GM13976 (cell line): ENCODE results near the gene TTC1.

Source experiments
- DNase-seq: peaks from one replicate; pipeline ENCODE4 v3.0.0; 2012; ENCODE audit warnings: low spot score
- in situ Hi-C: fragments of 300-500 bp; cut with MboI; formaldehyde crosslinking; loops from one replicate; pipeline ENCODE4 v1.12.0; 2022; ENCODE audit warnings: low sequenced_read_pairs, mixed read lengths, inconsistent platforms; ENCODE audit not compliant: unreplicated experiment
- TF ChIP-seq, protein P1 (sequence below): IDR thresholded peaks from 2 replicates; pipeline ENCODE4 v1.5.1; 2012; ENCODE audit warnings: borderline replicate concordance, mild to moderate bottlenecking; ENCODE audit not compliant: insufficient read depth; ENCODE audit errors: extremely low read depth, missing control alignments, control extremely low read depth

TTC1 gene

DNA sequence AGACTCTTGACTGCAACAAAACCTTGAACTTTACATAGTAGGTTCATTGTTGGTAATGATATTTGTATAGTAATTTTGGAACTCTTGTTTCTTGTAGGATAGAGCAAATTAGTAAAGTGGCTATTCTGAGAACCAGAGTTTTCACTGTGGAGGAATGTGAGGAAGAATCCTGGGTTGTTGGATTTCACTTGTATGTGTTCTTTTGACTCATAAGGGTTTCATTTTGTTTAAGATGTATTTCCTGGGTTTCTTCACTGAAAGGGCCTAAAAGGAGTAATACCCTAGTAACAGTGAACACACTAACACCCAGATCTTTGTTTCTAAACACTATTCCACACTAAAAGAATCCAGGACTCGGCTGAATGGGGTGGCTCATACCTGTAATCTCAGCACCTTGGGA, 20.1 kb downstream of the TTC1 start:
- no peak for DNase-seq
- in situ Hi-C loops = loop anchor here (10.0 kb wide), 1 partner anchor 316 kb away; no protein-coding TSS in a partner anchor
- TF ChIP-seq, protein P1, sequence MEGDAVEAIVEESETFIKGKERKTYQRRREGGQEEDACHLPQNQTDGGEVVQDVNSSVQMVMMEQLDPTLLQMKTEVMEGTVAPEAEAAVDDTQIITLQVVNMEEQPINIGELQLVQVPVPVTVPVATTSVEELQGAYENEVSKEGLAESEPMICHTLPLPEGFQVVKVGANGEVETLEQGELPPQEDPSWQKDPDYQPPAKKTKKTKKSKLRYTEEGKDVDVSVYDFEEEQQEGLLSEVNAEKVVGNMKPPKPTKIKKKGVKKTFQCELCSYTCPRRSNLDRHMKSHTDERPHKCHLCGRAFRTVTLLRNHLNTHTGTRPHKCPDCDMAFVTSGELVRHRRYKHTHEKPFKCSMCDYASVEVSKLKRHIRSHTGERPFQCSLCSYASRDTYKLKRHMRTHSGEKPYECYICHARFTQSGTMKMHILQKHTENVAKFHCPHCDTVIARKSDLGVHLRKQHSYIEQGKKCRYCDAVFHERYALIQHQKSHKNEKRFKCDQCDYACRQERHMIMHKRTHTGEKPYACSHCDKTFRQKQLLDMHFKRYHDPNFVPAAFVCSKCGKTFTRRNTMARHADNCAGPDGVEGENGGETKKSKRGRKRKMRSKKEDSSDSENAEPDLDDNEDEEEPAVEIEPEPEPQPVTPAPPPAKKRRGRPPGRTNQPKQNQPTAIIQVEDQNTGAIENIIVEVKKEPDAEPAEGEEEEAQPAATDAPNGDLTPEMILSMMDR = no peak

DNA sequence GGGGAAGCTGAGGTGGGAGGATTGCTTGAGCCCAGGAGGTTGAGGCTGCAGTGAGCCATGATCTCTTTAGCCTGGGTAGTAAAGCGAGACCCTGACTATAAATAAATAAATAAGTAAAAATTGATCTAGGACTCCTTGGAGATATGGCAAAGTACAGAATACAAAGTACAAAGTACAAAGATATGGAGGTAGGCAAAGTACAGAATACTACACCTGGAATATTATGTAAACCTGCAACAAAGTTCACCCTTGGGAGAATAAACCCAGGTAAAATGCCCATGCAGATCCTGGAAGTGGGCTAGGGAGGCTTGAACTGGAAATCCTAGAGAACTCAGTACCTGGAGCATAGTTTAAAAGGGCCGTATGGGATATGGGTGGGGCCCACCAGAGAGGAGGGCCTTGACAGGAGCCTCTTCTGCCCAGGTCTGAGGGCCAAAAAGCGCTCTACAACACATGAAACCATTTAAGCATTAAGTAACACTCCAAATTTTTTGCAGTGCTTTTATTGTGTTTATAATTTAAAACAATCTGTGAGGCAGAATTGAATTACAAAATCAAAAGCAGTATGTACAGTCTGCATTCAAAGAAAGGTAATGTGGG, 20.7 kb downstream of the TTC1 start:
- in situ Hi-C loops = loop anchor here (10.0 kb wide), 1 partner anchor 315 kb away; no protein-coding TSS in a partner anchor
- TF ChIP-seq, protein P1 = no peak
- DNase-seq = no peak

DNA sequence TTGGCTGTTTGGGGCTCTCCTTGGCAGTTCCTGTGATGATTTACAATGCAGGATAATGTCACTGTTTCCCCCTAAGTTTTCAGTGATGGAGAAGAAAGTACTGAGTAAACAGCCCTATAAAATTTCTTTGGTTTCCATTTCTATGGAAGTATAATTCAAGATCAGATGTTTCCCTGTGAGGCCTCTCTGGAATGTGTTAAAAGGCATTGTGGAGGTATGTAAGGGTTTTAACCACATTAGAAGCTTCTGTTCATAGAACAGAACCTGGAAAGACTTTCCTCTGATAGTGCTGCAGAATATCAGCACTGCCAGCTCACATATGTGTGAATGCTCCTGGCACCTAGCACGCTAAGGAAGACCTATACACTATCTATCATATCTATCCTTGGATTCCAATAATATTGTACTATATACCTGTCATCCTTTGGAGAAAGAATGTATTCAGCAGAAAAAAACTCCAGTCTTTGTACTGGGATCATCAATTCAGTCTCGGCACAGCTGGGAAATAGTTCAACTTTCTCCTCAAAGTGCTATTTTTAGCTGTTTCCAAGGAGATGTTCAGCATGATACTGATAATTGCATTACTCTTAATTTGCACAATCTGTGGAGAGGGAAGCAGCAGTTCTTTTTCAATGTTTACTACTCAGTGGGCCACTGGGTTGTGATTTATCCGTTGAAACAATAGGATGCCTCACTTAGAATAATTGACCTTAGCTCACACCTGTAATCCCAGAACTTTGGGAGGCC, 21.9 kb downstream of the TTC1 start:
- TF ChIP-seq, protein P1 = no peak
- in situ Hi-C loops = no loop called here
- DNase-seq = no peak

DNA sequence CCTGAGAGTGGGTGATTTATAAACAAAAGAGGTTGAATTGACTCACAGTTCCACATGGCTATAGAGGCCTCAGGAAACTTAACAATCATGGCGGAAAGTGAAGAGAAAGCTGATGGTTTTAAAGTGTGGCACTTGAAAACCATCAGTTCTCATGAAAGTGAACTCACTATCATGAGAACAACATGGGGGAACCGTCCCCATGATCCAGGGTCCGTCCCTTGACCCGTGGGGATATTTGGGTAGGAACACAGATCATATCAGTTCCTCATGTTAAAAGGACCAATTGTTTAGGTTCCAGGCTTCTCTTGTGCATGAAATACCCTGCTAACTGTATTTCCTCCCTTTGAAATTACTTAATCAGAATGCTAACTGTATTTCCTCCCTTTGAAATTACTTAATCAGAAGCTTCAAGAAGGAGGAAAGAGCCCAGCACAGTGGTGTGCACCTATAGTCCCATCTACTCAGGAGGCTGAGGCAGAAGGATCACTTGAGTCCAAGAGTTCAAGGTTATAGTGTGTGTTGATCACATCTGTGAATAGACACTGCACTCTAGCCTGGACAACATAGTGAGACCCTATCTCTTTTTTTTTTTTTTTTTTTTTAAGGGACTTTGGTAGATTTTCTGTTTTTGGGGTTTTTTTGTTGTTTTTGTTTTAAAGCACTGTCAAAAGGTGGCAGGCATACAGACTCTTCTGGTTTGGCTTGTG, 24.8 kb downstream of the TTC1 start:
- in situ Hi-C loops = no loop called here
- no peak for DNase-seq
- TF ChIP-seq, protein P1 = no peak

DNA sequence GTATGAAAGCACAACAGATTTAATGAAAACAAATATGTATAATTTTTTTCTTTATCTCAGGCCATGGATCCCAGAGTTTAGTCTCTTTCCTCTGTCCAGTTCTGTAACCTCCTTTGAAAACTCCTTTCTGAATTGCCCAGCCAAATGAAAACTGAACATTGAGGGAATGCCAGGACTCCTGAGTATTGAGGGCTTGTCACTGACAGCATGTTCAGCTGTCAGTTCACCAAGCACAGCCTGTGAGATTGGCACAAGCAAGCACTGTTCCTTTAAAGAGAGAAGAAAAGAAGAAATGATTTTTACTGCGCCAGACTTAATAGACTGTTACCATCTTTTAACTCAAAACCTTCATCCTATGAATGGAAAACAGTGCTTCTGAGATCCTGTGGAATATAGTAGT, 27.3 kb downstream of the TTC1 start:
- TF ChIP-seq, protein P1 = no peak
- no peak for DNase-seq
- in situ Hi-C loops = no loop called here

DNA sequence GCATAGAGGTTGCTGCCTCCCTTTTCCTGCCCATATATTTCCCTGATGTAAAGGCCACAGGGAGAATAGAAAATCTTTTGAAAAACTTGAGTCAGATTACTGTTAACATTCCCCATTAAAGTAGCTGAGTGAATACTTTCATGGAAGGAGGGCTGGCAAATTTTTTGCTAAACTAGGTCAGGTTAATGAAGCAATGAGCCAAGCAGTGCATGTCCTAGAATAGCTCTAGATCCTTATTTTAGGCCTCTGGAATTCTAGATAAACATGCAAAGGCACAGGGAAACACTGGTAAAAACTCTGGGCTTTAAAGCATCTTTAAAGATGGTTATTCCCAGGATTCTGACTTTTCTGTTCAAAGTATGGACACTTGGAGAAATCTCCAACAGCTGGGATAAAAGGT, 27.9 kb downstream of the TTC1 start:
- in situ Hi-C loops = no loop called here
- TF ChIP-seq, protein P1 = no peak
- no peak for DNase-seq
